Muscle of back (tissue), 11 donors: Measurements from ENCODE around the gene TMEM132D. TPM values are rescaled to one million over a fixed set of nuclear protein-coding genes. Genes with fewer than 3 reads are reported as not detected.

ENCODE experiments used
- DNase-seq, 3 donors: peaks; one replicate each; pipeline versions ENCODE4 v3.0.0 to v3.0.0-alpha.2; 2013
- polyA plus RNA-seq, 10 donors: library from polyadenylated mRNA; unstranded; fragments of 120-200 nt; gene quantifications; one replicate each; pipeline ENCODE4 v1.2.1, GENCODE V29; 2013; ENCODE audit not compliant: insufficient read length in 10 of 10

Gene TMEM132D
- polyA plus RNA-seq, 10 donors, result 0.35 to 1.6 (median 0.91) TPM

GRCh38 chr12:129727100-129727499 lies 176.7 kb downstream of the TMEM132D start:
- DNase-seq, result no peak

GRCh38 chr12:129723260-129723659 lies 180.6 kb downstream of the TMEM132D start:
- no peak for DNase-seq

- no peak for DNase-seq
Measured at GRCh38 chr12:129720618-129721017, 183.2 kb downstream of the TMEM132D start.

- DNase-seq, result no peak
Measured at GRCh38 chr12:129719416-129719815, 184.4 kb downstream of the TMEM132D start.

- DNase-seq, result no peak
Measured at GRCh38 chr12:129717438-129717837, 186.4 kb downstream of the TMEM132D start.

- DNase-seq, result no peak
Measured at GRCh38 chr12:129716825-129717224, 187.0 kb downstream of the TMEM132D start.

- DNase-seq, result no peak
Measured at GRCh38 chr12:129706716-129707115, 197.1 kb downstream of the TMEM132D start.

- DNase-seq, result no peak
Measured at GRCh38 chr12:129704232-129704830, 199.5 kb downstream of the TMEM132D start.

GRCh38 chr12:129701631-129702101 lies 202.2 kb downstream of the TMEM132D start:
- DNase-seq, result peak; percentile 30 to 70 (median 33)

- DNase-seq, result no peak
Measured at GRCh38 chr12:129700036-129700435, 203.8 kb downstream of the TMEM132D start.

GRCh38 chr12:129696926-129697325 lies 206.9 kb downstream of the TMEM132D start:
- peak; percentile 53 to 66 (median 58) for DNase-seq

GRCh38 chr12:129696405-129696804 lies 207.4 kb downstream of the TMEM132D start:
- no peak for DNase-seq

GRCh38 chr12:129693731-129694130 lies 210.1 kb downstream of the TMEM132D start:
- no peak for DNase-seq

- no peak for DNase-seq
Measured at GRCh38 chr12:129687731-129688130, 216.1 kb downstream of the TMEM132D start.

- no peak for DNase-seq
Measured at GRCh38 chr12:129681830-129682229, 222.0 kb downstream of the TMEM132D start.

GRCh38 chr12:129681151-129681550 lies 222.7 kb downstream of the TMEM132D start:
- DNase-seq, result no peak

- DNase-seq, result no peak
Measured at GRCh38 chr12:129676411-129676810, 227.4 kb downstream of the TMEM132D start.

GRCh38 chr12:129675947-129676346 lies 227.9 kb downstream of the TMEM132D start:
- no peak for DNase-seq

GRCh38 chr12:129675496-129675895 lies 228.3 kb downstream of the TMEM132D start:
- no peak for DNase-seq

- no peak for DNase-seq
Measured at GRCh38 chr12:129673806-129674205, 230.0 kb downstream of the TMEM132D start.

- DNase-seq, result no peak
Measured at GRCh38 chr12:129672110-129672509, 231.7 kb downstream of the TMEM132D start.

GRCh38 chr12:129670256-129670920 lies 233.4 kb downstream of the TMEM132D start:
- DNase-seq, result no peak

GRCh38 chr12:129665414-129665813 lies 238.4 kb downstream of the TMEM132D start:
- no peak for DNase-seq

GRCh38 chr12:129662234-129662633 lies 241.6 kb downstream of the TMEM132D start:
- DNase-seq, result no peak
